Mammary epithelial cell (primary cell): Measurements from ENCODE around the gene DPPA3.

Experiments used
- CTCF ChIP-seq, 2 donors: IDR thresholded peaks in 1 of 2; conservative IDR thresholded peaks in 1 of 2; 2 replicates each; pipeline ENCODE4 v1.5.1; 2011 to 2012; ENCODE audit warnings: inconsistent platforms in 2 of 2, low read length in 2 of 2, mild to moderate bottlenecking in 2 of 2, control low read depth in 1 of 2, low read depth in 1 of 2; ENCODE audit not compliant: insufficient read depth in 1 of 2; ENCODE audit errors: extremely low read depth in 1 of 2
- EZH2 ChIP-seq: IDR thresholded peaks from 2 replicates; pipeline ENCODE4 v1.6.1; 2012; ENCODE audit warnings: low read length, inconsistent platforms, borderline replicate concordance

- TF ChIP-seq EZH2 (no peak), CTCF (conservative IDR thresholded peaks at IDR 0.05 in 1 of 2, IDR thresholded peaks at IDR 0.05 in 1 of 2; ENCODE audit: extremely low read depth in 1 of 2, insufficient read depth in 1 of 2, low read depth in 1 of 2, low read length in 2 of 2) (no peak)
Observed at GRCh38 chr12:7661741-7662140, 49.5 kb upstream of the DPPA3 start.
